Colonic mucosa (tissue), 4 donors: ENCODE data around the gene SYNGR1. TPM values are rescaled to one million over a fixed set of nuclear protein-coding genes. Genes with fewer than 3 reads are reported as not detected.
"Not testable (repeated sequence)": the region's sequence is repeated elsewhere in the genome, so short reads cannot be mapped to it uniquely, and the experiment has no call there.

Experiments used
- DNase-seq: peaks from one replicate; pipeline ENCODE4 v3.0.0-alpha.2; 2020
- H3K27ac ChIP-seq: fragments of 200-600 bp; one replicate; pipeline ENCODE4 v1.8.0; 2021
- H3K27me3 ChIP-seq: fragments of 200-600 bp; one replicate; pipeline ENCODE4 v1.8.0; 2021
- H3K36me3 ChIP-seq: fragments of 200-600 bp; one replicate; pipeline ENCODE4 v1.8.0; 2021
- H3K4me1 ChIP-seq: fragments of 200-600 bp; one replicate; pipeline ENCODE4 v1.8.0; 2021; ENCODE audit warnings: mild to moderate bottlenecking
- H3K4me3 ChIP-seq: fragments of 200-600 bp; one replicate; pipeline ENCODE4 v1.8.0; 2021
- H3K9ac ChIP-seq, 2 donors: one replicate each; pipeline ENCODE4 v1.7.0; 2013; ENCODE audit warnings: control low read depth in 2 of 2, low read depth in 2 of 2, low read length in 2 of 2
- H3K9me3 ChIP-seq: fragments of 200-600 bp; one replicate; pipeline ENCODE4 v1.8.0; 2021
- intact Hi-C: fragments of 100-400 bp; cut with DNase I; formaldehyde crosslinking; loops from one replicate; pipeline ENCODE4 v1.14.1; 2022
- total RNA-seq, 2 donors: library from RNA; stranded (reverse); fragmentation: NEBNext Ultra II Directional in 1 of 2; extraction: Animal tissue kit (Norgen Biotek cat#: 25700) in 1 of 2; gene quantifications; one replicate each; pipeline ENCODE4 v1.2.1, GENCODE V29; 2021
- TF ChIP-seq, protein P1 (sequence below): fragments of 200-600 bp; IDR thresholded peaks from one replicate; pipeline ENCODE4 v1.8.0; 2022; ENCODE audit warnings: antibody characterized with exemption, mild to moderate bottlenecking
- donor health status: healthy.
- donor health status: DM: no; HTN: no; CAD: no.
- donor health status: DM: no; HTN: no; CAD: no.

SYNGR1 gene
- total RNA-seq, 2 donors from 2014 or later: 1.8 to 4.3 TPM

DNA sequence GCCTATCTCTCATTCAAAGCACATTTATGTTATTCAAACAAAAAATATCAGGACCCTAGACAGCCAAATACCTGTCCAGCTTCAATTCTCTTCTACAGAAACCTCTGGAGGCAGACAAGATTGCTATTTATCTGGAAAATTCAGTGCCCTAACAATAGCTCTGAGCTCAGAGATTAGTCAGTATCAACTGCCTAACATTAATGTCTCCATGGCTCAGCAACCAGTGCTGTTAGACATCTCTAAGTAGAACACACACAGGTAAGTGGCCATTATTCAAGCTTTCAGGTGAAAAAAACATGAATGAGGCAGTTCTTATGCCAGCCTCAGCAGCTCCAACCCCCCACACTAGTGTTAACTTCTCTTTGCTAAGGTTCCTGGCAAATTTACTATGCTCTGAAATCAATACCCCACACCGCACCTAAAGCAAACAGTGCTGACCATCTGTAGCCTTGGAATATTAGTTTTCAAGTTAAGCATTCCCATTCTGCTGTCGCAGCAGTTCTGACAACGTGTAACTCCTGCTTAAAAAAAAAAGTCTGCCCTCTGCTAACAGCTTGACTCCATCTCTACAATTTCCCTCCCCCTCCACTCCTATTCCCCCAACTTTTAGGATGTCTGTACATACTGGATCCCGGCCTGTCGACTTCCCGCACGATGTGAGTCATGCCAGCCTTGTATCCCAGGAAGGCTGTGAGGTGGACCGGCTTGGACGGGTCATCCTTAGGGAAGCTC is 31.9 kb upstream of the SYNGR1 start:
- Histone ChIP-seq H3K36me3 (peaks cover 35% of the 10 kb centered on the region), H3K4me3 (peak overlapping the region; percentile 83), H3K4me1 (peaks cover 28% of the 10 kb centered on the region), H3K9ac (peak overlapping the region; percentile 81 to 97), H3K27ac (peak overlapping the region; percentile 99), H3K27me3 (no peaks in the 10 kb centered on the region), H3K9me3 (no peaks in the 10 kb centered on the region)
- intact Hi-C loops: loop anchor here (5.0 to 10.0 kb wide), 2 partner anchors 166 to 207 kb away; partner anchors contain the start of genes ATF4 and CBX7
- DNase-seq: no peak
- TF ChIP-seq, protein P1, sequence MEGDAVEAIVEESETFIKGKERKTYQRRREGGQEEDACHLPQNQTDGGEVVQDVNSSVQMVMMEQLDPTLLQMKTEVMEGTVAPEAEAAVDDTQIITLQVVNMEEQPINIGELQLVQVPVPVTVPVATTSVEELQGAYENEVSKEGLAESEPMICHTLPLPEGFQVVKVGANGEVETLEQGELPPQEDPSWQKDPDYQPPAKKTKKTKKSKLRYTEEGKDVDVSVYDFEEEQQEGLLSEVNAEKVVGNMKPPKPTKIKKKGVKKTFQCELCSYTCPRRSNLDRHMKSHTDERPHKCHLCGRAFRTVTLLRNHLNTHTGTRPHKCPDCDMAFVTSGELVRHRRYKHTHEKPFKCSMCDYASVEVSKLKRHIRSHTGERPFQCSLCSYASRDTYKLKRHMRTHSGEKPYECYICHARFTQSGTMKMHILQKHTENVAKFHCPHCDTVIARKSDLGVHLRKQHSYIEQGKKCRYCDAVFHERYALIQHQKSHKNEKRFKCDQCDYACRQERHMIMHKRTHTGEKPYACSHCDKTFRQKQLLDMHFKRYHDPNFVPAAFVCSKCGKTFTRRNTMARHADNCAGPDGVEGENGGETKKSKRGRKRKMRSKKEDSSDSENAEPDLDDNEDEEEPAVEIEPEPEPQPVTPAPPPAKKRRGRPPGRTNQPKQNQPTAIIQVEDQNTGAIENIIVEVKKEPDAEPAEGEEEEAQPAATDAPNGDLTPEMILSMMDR: no peak

DNA sequence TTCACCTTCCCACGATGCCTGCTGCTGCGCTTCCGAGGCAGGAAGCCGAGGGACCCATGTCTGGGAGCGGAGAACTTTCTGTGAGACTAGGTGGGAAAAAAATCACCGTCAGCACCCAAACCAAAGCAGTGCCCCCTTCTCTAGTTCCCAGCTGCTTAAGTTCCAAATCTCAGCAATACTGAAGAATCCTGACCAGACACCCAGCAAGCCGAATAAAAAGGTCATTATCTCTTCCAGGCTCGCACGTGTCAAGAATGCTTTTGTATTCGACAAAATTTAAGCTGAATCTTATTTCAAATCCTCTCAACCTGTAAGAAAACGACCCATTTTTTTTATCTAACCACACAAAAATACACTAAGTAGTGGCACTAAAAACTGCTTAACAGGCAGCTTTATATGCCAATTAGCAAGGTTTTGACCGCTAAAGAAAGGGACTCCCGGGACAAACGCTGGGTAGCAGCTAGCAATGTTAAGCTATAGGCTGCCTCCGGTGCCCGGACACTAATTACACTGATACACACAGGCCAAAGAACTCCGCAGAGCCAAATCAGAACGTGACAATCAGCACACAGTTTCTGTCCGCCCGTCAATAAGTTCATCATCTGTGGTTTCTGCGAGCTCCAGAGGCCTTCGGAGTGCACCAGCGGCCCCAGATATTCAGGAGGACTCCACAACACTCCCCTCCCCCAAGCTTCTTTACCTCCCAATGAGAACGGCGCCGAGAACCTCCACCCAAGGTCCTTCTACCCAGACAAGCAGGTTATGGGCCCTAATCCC is 31.1 kb upstream of the SYNGR1 start:
- no peak for DNase-seq
- intact Hi-C loops: loop anchor here (5.0 to 10.0 kb wide), 2 partner anchors 166 to 206 kb away; partner anchors contain the start of genes ATF4 and CBX7
- H3K4me1 ChIP-seq: peaks cover 28% of the 10 kb centered on the region

DNA sequence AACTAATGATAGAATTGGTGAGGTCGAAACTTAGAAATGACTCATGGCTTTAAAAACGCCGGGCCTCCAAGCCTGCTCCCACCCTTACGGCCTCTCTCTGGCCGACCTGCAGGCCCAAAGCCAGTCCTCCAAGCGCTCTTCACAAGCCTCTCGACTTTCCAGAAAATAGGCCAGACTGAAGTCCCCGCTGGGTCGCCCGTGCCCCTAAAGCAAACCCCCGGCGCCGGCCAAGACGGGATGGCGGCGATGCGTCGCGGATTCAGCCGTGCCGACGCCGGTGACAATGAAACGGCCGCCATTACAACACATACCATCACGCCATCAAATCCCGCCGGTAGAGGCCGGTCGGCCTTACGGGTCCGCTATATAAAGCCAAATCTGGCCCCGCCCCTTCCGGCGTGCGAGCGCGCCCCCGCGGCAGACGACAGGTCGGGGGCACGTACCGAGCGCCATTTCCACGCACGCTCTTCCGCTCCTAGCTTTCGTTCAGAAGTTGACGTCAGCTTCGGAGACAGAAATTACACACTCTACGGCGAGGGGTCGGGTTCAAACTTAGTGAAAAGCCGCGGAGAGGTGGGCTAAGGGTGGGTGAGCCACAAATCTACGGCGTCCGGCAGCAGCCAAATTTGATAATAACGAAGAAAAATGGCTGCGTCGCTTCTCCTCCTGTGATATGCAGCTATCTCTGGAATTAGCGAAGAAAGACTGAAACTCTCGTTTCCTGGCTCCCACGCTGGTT is 30.3 kb upstream of the SYNGR1 start, which contains the start of gene RPL3:
Gene RPL3 (minus strand): TSS at position 340 of the 739 bp plus-strand sequence. CDS start 26 bp downstream, at position 314.
- peaks cover 20% of the 10 kb centered on the region for H3K36me3 ChIP-seq
- no peaks in the 10 kb centered on the region for H3K27me3 ChIP-seq
- TF ChIP-seq, protein P1: no peak
- peak within 1 kb of the TSS; percentile 94 to 97 for H3K9ac ChIP-seq
- H3K4me1 ChIP-seq: peaks cover 28% of the 10 kb centered on the region
- intact Hi-C loops: loop anchor here (5.0 to 10.0 kb wide), 2 partner anchors 167 to 205 kb away; partner anchors contain the start of genes ATF4 and CBX7
- H3K9me3 ChIP-seq: no peaks in the 10 kb centered on the region
- DNase-seq: peak; percentile 97
- H3K4me3 ChIP-seq: peak within 1 kb of the TSS; percentile 83
- peak within 1 kb of the TSS; percentile 99 for H3K27ac ChIP-seq

More for the DNA sequence above, 31.1 kb upstream of the SYNGR1 start:
- Histone ChIP-seq H3K27me3 (no peaks in the 10 kb centered on the region), H3K9ac (peak overlapping the region; percentile 81 to 97), H3K27ac (peak overlapping the region; percentile 99), H3K9me3 (no peaks in the 10 kb centered on the region), H3K4me3 (peak overlapping the region; percentile 83), H3K36me3 (peaks cover 28% of the 10 kb centered on the region)
- TF ChIP-seq, protein P1: no peak

DNA sequence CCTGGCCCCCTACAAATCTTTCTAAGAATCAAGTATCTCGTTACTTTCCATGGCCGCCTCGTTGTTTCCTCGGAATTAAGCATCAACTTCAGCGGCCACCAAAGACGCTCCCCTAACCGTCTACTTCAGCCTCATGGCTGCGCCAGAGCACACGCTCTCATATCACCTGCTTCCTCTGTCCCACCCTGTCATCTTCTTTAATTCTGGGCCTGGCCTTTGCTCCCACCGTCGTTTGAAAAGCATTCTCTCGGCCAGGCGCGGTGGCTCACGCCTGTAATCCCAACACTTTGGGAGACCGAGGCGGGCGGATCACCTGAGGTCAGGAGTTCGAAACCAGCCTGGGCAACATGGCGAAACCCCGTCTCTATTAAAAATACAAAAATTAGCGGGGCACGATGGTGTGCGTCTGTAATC is 29.2 kb upstream of the SYNGR1 start:
- Histone ChIP-seq H3K27ac (peak overlapping the region; percentile 99), H3K4me3 (peak overlapping the region; percentile 83), H3K4me1 (peaks cover 19% of the 10 kb centered on the region), H3K9ac (peak overlapping the region in 1 of 2 donors; percentile 94)
- DNase-seq, intact Hi-C loops, H3K36me3 ChIP-seq, H3K9me3 ChIP-seq, H3K27me3 ChIP-seq: not testable (repeated sequence)

DNA sequence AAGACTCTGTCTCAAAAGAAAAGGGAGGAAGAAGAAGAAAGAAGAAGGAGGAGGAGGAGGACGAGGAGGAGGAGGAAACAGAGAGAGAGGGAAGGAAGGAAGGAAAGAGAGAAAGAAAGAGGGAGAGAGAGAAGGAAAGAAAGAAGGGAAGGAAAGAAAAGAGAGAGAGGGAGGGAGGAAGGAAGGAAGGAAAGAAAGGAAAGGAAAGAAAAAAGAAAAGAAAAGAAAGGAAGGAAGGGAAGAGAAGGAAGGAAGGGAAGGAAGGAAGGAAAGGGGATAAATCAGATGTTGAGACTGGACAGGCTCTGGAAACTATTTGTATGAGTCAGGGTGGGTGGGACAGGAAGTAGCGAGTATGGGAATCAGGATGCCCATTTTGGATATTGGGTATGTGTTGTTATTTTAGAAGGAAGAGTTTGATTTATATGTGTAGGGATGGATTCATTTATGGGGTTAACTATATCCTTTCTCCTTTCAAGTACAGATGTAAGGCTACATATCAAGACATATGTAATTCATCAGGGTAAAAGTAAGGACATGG is 24.3 kb upstream of the SYNGR1 start:
- Histone ChIP-seq H3K9me3 (no peaks in the 10 kb centered on the region), H3K27me3 (no peaks in the 10 kb centered on the region), H3K4me1 (no peaks in the 10 kb centered on the region), H3K27ac (no peak overlapping the region), H3K4me3 (no peak overlapping the region), H3K36me3 (no peaks in the 10 kb centered on the region), H3K9ac (no peak overlapping the region)
- no peak for DNase-seq
- TF ChIP-seq, protein P1: no peak
- intact Hi-C loops: no loop called here
